GM12864 (cell line): ENCODE measurements around the gene DLGAP1.

Source experiments
- DNase-seq: peaks from one replicate; pipeline ENCODE4 v3.0.0-alpha.2; 2011; ENCODE audit warnings: low read depth
- H3K4me3 ChIP-seq: 2 replicates; pipeline ENCODE4 v1.5.1; 2011; ENCODE audit warnings: mild to moderate bottlenecking, low read depth, low read length, control low read depth
- TF ChIP-seq, protein P1 (sequence below): IDR thresholded peaks from 2 replicates; pipeline ENCODE4 v1.5.1; 2011; ENCODE audit warnings: low read depth, mild to moderate bottlenecking, moderate library complexity, low read length, control low read depth, inconsistent platforms; ENCODE audit errors: missing control alignments

Gene DLGAP1

DNA sequence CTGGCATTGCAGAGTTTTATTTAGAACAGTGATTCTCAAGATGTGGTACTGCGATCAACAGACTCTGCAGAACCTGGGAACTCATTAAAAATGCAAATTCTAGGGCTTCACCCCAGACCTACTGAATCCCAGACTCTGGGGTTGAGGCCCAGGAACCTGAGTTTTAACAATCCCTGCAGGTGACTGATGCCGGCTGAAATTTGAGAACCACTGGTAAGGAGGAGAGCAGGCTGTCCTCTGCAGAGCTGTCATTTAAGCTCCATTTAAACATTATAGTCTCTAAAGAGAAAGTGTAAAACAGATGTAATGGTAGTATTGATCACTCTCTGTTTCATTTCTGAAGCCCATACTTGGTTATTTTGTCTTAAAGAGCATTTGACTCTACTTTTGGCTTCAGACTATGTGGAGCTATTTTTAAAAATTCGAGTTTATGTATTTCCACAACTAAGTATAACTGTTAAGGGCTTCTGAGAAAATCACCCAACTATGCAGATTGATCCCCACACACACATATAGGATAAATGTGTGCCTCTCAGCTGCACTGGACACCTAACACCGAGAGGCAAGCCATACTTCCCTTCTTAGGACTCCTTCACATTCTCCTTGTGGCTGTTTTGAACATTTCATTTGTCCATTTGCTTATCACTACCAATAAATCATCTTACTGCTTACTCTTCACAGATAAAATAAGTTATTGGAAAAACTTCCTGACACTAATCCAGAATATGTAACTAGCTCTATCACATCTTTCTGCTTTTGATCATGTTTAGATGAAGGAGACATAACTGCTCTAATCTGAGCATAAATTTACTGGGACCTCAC lies 487.5 kb downstream of the DLGAP1 start:
- TF ChIP-seq, protein P1, sequence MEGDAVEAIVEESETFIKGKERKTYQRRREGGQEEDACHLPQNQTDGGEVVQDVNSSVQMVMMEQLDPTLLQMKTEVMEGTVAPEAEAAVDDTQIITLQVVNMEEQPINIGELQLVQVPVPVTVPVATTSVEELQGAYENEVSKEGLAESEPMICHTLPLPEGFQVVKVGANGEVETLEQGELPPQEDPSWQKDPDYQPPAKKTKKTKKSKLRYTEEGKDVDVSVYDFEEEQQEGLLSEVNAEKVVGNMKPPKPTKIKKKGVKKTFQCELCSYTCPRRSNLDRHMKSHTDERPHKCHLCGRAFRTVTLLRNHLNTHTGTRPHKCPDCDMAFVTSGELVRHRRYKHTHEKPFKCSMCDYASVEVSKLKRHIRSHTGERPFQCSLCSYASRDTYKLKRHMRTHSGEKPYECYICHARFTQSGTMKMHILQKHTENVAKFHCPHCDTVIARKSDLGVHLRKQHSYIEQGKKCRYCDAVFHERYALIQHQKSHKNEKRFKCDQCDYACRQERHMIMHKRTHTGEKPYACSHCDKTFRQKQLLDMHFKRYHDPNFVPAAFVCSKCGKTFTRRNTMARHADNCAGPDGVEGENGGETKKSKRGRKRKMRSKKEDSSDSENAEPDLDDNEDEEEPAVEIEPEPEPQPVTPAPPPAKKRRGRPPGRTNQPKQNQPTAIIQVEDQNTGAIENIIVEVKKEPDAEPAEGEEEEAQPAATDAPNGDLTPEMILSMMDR: no peak
- DNase-seq: no peak
- H3K4me3 ChIP-seq: no peak overlapping the region

DNA sequence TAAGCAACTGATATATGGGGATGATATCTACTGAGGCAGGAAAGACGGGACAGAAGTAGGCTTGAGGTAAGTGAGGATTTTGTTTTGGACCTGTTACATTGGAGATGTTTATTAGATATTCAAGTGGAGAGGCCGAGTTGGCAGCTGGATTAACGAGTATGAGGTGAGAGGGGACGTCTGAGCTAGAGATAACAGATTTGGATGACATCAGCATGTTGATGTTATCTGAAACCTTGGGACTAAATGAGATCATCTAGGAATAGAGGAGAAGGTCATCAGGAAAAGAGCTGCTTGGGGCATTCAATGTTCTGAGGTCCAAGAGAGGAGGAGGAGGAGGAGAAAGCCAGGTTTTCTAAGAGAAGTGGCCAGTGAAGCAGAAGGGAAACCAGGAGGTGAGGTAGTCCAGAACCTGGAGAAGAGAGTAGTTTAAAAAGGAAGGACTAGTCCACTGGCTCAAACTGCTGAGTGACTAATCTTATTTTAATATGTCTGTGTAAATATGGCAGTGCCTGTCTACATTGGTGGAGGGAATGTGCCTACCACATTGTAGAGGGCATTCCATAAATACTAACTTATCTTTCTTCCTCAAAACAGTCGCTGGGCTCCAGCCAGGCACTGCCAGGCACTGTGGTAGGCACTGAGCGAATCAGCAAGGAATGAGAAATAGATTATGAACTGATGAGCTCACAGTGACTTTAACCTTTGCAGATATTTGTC lies 488.3 kb downstream of the DLGAP1 start:
- no peak overlapping the region for H3K4me3 ChIP-seq
- no peak for DNase-seq
- TF ChIP-seq, protein P1: no peak

DNA sequence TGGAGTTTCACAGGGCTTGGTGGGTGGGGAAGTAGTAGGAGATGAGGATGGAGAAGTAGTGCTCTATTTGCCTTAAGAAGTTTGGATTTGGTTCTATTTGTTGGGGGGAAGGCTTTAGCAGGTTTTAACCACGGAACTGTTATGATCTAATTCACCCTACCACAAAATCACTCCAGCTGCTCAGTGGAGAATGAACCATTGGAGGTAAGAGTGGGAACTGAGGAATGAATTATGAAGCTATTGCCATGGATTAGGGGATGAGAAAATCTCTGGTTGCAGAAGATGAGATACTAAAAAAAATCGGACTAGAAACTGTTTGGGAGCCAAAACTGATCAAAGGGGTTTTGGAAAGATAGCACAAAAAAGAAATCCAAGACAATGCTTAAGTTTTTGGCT lies 488.9 kb downstream of the DLGAP1 start:
- TF ChIP-seq, protein P1: no peak
- no peak overlapping the region for H3K4me3 ChIP-seq
- no peak for DNase-seq

DNA sequence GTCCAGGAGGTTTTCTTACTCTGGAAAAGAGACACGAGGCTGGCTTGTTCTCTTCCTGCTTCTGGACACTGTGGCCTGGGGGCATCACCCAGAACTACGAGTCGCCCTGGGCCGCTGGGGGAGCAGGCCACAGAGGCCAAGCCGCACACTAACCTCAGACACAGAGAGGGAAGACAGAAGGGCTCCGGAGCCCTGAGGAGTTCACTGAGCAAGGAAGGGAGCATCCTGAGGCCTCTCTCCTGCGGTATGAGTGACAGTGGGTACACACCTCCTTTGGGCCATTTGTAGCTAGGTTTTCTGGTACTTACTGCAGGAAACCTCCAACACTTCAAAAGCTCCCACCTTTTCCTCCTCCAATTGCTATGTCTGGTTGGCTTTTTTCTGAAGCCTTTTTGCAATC lies 494.1 kb downstream of the DLGAP1 start:
- no peak overlapping the region for H3K4me3 ChIP-seq
- DNase-seq: no peak
- TF ChIP-seq, protein P1: no peak

DNA sequence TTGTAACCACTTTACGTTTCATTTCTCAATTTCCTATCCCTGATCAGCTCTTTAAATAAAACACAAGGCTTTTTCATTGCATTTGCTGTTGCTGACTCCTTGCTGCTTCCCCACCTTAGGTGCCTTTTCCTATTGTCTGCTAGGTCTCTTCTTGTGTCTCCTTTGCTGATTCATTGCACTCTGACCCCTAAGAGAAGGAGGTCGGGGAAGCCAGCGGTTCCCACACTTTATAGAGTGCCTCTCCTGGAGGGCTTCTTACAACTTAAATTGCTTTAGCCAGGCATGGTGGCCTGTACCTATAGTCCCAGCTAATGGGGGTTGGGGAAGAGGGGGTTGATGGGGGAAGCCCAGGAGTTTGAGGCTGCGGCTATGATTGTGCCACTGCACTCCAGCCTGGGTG lies 495.0 kb downstream of the DLGAP1 start:
- no peak overlapping the region for H3K4me3 ChIP-seq
- TF ChIP-seq, protein P1: no peak
- DNase-seq: no peak

DNA sequence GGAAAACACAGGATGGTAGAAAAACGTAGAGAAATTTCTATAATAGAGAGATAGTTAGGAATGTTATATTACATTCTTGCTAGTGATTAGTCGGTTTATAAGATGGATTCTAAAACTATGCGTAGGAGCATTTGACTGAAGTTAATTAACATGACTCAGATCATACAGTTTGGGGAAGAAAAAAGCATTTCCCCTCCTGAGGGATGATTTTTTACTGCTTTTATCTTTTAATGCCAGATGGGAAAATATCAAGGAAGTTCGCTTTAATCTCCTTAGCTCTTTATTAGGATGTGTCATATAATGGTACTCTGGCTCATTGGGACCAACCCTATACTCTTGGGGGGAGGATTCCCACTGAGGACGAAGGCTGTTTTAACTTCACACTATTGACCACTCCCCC lies 503.1 kb downstream of the DLGAP1 start:
- TF ChIP-seq, protein P1: no peak
- no peak for DNase-seq
- no peak overlapping the region for H3K4me3 ChIP-seq
